Sigmoid colon (tissue), 7 donors: Measurements from ENCODE around the gene C1orf226. TPM values are rescaled to one million over a fixed set of nuclear protein-coding genes. Genes with fewer than 3 reads are reported as not detected.

ENCODE experiments used
- DNase-seq: peaks from one replicate; pipeline ENCODE4 v3.0.0-alpha.2; 2019
- H3K27ac ChIP-seq, 4 donors: fragments of 200-600 bp; sonication (generic); one replicate each; pipeline ENCODE4 v1.5.1; 2016 to 2019; ENCODE audit warnings: mild to moderate bottlenecking in 1 of 4
- H3K27me3 ChIP-seq, 3 donors: fragments of 200-600 bp; sonication (generic); one replicate each; pipeline ENCODE4 v1.5.1; 2019; ENCODE audit warnings: mild to moderate bottlenecking in 1 of 3
- H3K36me3 ChIP-seq, 4 donors: fragments of 200-600 bp; sonication (generic); one replicate each; pipeline ENCODE4 v1.5.1; 2016 to 2019
- H3K4me1 ChIP-seq, 4 donors: fragments of 200-600 bp; sonication (generic); one replicate each; pipeline ENCODE4 v1.5.1; 2017 to 2019
- H3K4me3 ChIP-seq, 4 donors: fragments of 200-600 bp; sonication (generic); one replicate each; pipeline ENCODE4 v1.5.1; 2017 to 2019; ENCODE audit warnings: mild to moderate bottlenecking in 2 of 4, moderate library complexity in 1 of 4
- H3K9me3 ChIP-seq, 4 donors: fragments of 200-600 bp in 3 of 4; sonication (generic) in 3 of 4; one replicate each; pipeline versions ENCODE4 v1.5.1 to v1.6.1; 2013 to 2019
- CTCF ChIP-seq, 4 experiments: fragments of 450-650 bp in 3 of 4; fragments of 200-600 bp in 1 of 4; IDR thresholded peaks; one replicate each; pipeline ENCODE4 v1.5.1; 2016 to 2019; ENCODE audit warnings: antibody characterized with exemption in 4 of 4, mild to moderate bottlenecking in 3 of 4, moderate library complexity in 2 of 4
- EP300 ChIP-seq, 4 donors: sonication (generic); formaldehyde crosslinking; IDR thresholded peaks; one replicate each; pipeline ENCODE4 v1.6.1; 2017; ENCODE audit warnings: antibody characterized with exemption in 4 of 4
- POLR2A ChIP-seq, 2 donors: fragments of 450-650 bp; IDR thresholded peaks; one replicate each; pipeline ENCODE4 v1.6.1; 2016; ENCODE audit warnings: antibody characterized with exemption in 2 of 2, mild to moderate bottlenecking in 2 of 2, moderate library complexity in 2 of 2
- POLR2AphosphoS5 ChIP-seq, 4 donors: sonication (generic); formaldehyde crosslinking; IDR thresholded peaks; one replicate each; pipeline ENCODE4 v1.6.1; 2017; ENCODE audit warnings: antibody characterized with exemption in 4 of 4
- WGBS, 2 donors: extraction: QIAGEN DNeasy Blood & Tissue Kit; methylation state at CpG; one replicate each; pipeline ENCODE4 v1.1.7; 2013; 5-methylcytosine and 5-hydroxymethylcytosine counted together
- intact Hi-C: fragments of 100-400 bp; cut with DNase I; formaldehyde crosslinking; loops from one replicate; pipeline ENCODE4 v1.15.1; 2023
- polyA plus RNA-seq, 3 donors: library from polyadenylated mRNA; stranded (reverse); fragments of 200-250 nt; gene quantifications; one replicate each; pipeline ENCODE4 v1.2.3, GENCODE V29; 2013
- total RNA-seq, 4 donors: library from RNA; depleted of rRNA; stranded (reverse); fragments of >200 nt; gene quantifications; one replicate each; pipeline ENCODE4 v1.1.0, GENCODE V29; 2016
- donor health status: healthy with polysubstance abuse.
- donor health status: Bipolar disorder and iron deficiency.
- donor health status: healthy.

C1orf226 gene
- total and polyA plus RNA-seq, 7 donors, result 6.6 to 16.1 (median 13.2) TPM

GRCh38 chr1:162359523-162360236 lies 21.8 kb upstream of the C1orf226 start:
- 86 to 89% methylated on average over 10 of the region's 10 CpGs for WGBS, 2 donors
- DNase-seq, result no peak
- Histone ChIP-seq H3K27me3 (no peaks in the 10 kb centered on the region), H3K9me3 (no peaks in the 10 kb centered on the region), H3K4me1 (no peaks in the 10 kb centered on the region), H3K27ac (no peak overlapping the region), H3K36me3 (peaks cover 0 to 40% (median 11%) of the 10 kb centered on the region in 4 donors), H3K4me3 (no peak overlapping the region)
- intact Hi-C loops, result no loop called here
- TF ChIP-seq EP300 (IDR thresholded peaks at IDR 0.05), result no peak
- TF ChIP-seq CTCF (IDR thresholded peaks at IDR 0.05), result no peak
- TF ChIP-seq POLR2A (IDR thresholded peaks at IDR 0.05), result no peak
- TF ChIP-seq POLR2AphosphoS5 (IDR thresholded peaks at IDR 0.05), result no peak

- 64 to 85% methylated on average over 10 of the region's 10 CpGs for WGBS, 2 donors
- Histone ChIP-seq H3K27ac (no peak overlapping the region), H3K4me1 (no peaks in the 10 kb centered on the region), H3K4me3 (no peak overlapping the region), H3K36me3 (peaks cover 0 to 36% (median 11%) of the 10 kb centered on the region in 4 donors), H3K9me3 (no peaks in the 10 kb centered on the region), H3K27me3 (no peaks in the 10 kb centered on the region)
- intact Hi-C loops, result no loop called here
- DNase-seq, result no peak
- TF ChIP-seq POLR2A (IDR thresholded peaks at IDR 0.05), result no peak
- no peak for TF ChIP-seq POLR2AphosphoS5 (IDR thresholded peaks at IDR 0.05)
- TF ChIP-seq EP300 (IDR thresholded peaks at IDR 0.05), result no peak
- no peak for TF ChIP-seq CTCF (IDR thresholded peaks at IDR 0.05)
Measured at GRCh38 chr1:162360237-162360873, 21.2 kb upstream of the C1orf226 start.

- no peak for DNase-seq
- Histone ChIP-seq H3K27ac (no peak overlapping the region), H3K27me3 (no peaks in the 10 kb centered on the region), H3K9me3 (no peaks in the 10 kb centered on the region), H3K36me3 (peaks cover 0 to 35% (median 11%) of the 10 kb centered on the region in 4 donors), H3K4me3 (no peak overlapping the region), H3K4me1 (no peaks in the 10 kb centered on the region)
- 93 to 96% methylated on average over 4 of the region's 4 CpGs for WGBS, 2 donors
- intact Hi-C loops, result no loop called here
- TF ChIP-seq POLR2A (IDR thresholded peaks at IDR 0.05), result no peak
- no peak for TF ChIP-seq CTCF (IDR thresholded peaks at IDR 0.05)
- no peak for TF ChIP-seq EP300 (IDR thresholded peaks at IDR 0.05)
- no peak for TF ChIP-seq POLR2AphosphoS5 (IDR thresholded peaks at IDR 0.05)
Measured at GRCh38 chr1:162360874-162361260, 20.7 kb upstream of the C1orf226 start.

GRCh38 chr1:162361349-162361748 lies 20.2 kb upstream of the C1orf226 start:
- no peak overlapping the region for H3K4me3 ChIP-seq
- H3K4me1 ChIP-seq, result no peaks in the 10 kb centered on the region
- H3K36me3 ChIP-seq, result peaks cover 0 to 30% (median 9%) of the 10 kb centered on the region in 4 donors
- no peak for DNase-seq
- no peaks in the 10 kb centered on the region for H3K27me3 ChIP-seq
- no peak overlapping the region for H3K27ac ChIP-seq
- intact Hi-C loops, result no loop called here
- no peaks in the 10 kb centered on the region for H3K9me3 ChIP-seq
- WGBS, 2 donors, result 91 to 96% methylated on average over 5 of the region's 5 CpGs
- TF ChIP-seq CTCF (IDR thresholded peaks at IDR 0.05) (no peak), POLR2AphosphoS5 (IDR thresholded peaks at IDR 0.05) (no peak), EP300 (IDR thresholded peaks at IDR 0.05) (no peak), POLR2A (IDR thresholded peaks at IDR 0.05) (no peak)
